GM12873 (cell line): ENCODE data around the gene HINFP.

Source experiments
- TF ChIP-seq, protein P1 (sequence below): IDR thresholded peaks from 2 replicates; pipeline ENCODE4 v1.5.1; 2012; ENCODE audit warnings: low read depth, mild to moderate bottlenecking, moderate library complexity, low read length, control low read depth; ENCODE audit not compliant: insufficient read depth; ENCODE audit errors: missing control alignments

HINFP gene

GRCh38 chr11:119101759-119102423 is 19.5 kb upstream of the HINFP start, which contains the start of gene DPAGT1:
Gene DPAGT1 (minus strand): TSS chr11:119101853. CDS start chr11:119101655, 198 bp downstream.
- TF ChIP-seq, protein P1, sequence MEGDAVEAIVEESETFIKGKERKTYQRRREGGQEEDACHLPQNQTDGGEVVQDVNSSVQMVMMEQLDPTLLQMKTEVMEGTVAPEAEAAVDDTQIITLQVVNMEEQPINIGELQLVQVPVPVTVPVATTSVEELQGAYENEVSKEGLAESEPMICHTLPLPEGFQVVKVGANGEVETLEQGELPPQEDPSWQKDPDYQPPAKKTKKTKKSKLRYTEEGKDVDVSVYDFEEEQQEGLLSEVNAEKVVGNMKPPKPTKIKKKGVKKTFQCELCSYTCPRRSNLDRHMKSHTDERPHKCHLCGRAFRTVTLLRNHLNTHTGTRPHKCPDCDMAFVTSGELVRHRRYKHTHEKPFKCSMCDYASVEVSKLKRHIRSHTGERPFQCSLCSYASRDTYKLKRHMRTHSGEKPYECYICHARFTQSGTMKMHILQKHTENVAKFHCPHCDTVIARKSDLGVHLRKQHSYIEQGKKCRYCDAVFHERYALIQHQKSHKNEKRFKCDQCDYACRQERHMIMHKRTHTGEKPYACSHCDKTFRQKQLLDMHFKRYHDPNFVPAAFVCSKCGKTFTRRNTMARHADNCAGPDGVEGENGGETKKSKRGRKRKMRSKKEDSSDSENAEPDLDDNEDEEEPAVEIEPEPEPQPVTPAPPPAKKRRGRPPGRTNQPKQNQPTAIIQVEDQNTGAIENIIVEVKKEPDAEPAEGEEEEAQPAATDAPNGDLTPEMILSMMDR = no peak

GRCh38 chr11:119103793-119104192 is 17.6 kb upstream of the HINFP start:
- TF ChIP-seq, protein P1 = no peak

- TF ChIP-seq, protein P1 = no peak
Observed at GRCh38 chr11:119106564-119107537, 14.5 kb upstream of the HINFP start, which contains the start of gene C2CD2L. Gene C2CD2L (plus strand): TSS chr11:119107344. CDS start chr11:119107742, 398 bp downstream.

GRCh38 chr11:119107538-119108145 is 13.7 kb upstream of the HINFP start:
- TF ChIP-seq, protein P1 = no peak

DNA sequence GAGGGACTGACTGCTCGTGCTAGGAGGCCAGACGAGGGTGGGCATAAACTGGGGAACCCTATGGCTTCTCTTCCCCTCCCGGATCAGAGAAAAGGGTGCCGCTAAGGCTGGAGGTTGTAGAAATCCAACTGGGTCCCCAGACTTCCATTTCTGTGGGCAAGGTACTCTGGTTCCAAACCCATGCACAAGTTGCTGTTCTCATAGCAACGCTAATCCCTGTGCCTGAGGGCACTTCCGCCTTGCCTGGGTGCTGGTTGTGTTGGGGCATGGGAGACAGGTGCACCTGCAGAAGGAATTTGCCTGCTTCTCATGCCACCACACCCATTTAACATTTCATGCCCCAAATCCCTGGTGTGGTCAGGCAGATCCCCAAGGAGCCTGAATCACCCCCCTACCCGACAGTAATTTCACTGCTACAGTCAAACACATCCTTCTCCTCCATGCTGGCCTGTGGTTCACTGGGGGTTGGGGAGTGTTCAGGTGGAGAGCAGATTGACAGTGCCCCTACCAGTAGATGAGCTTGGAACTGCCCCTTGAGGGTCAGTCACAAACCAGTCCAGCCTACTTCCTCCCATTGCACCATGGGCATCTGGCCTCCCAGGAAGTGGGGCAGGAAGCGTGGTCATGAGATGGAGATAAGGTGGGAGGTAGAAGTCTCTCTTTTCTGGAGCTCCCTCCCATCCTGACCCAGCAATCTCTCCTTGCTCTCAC is 13.1 kb upstream of the HINFP start:
- TF ChIP-seq, protein P1 = no peak

GRCh38 chr11:119108857-119109221 is 12.5 kb upstream of the HINFP start:
- TF ChIP-seq, protein P1 = no peak
